MM.1S (cell line): Measurements from ENCODE around the gene LITAFD.

Experiments used
- DNase-seq: peaks from one replicate; pipeline ENCODE4 v3.0.0-alpha.2; 2015
- H2AFZ ChIP-seq: fragments of 300-600 bp; sonication (generic); 2 replicates; pipeline ENCODE4 v1.6.0; 2016; ENCODE audit warnings: antibody characterized with exemption, low read length
- H3F3A ChIP-seq: fragments of 300-600 bp; sonication (generic); 2 replicates; pipeline ENCODE4 v1.6.1; 2016; ENCODE audit warnings: mild to moderate bottlenecking, antibody characterized with exemption, low read length, moderate library complexity, mixed read lengths; ENCODE audit not compliant: insufficient read depth
- H3K27ac ChIP-seq: fragments of 300-600 bp; sonication (generic); 2 replicates; pipeline ENCODE4 v1.5.1; 2016; ENCODE audit warnings: mild to moderate bottlenecking, low read length
- H3K27me3 ChIP-seq: fragments of 300-600 bp; sonication (generic); replicated peaks from 2 replicates; pipeline ENCODE4 v1.6.0; 2016; ENCODE audit warnings: low read length; ENCODE audit not compliant: insufficient read depth
- H3K36me3 ChIP-seq: fragments of 300-600 bp; sonication (generic); replicated peaks from 2 replicates; pipeline ENCODE4 v1.6.1; 2016; ENCODE audit warnings: mild to moderate bottlenecking, low read length, mixed read lengths; ENCODE audit not compliant: insufficient read depth
- H3K4me1 ChIP-seq: fragments of 300-600 bp; sonication (generic); 2 replicates; pipeline ENCODE4 v1.6.1; 2016; ENCODE audit warnings: low read length, mixed read lengths
- H3K4me2 ChIP-seq: fragments of 300-600 bp; sonication (generic); 2 replicates; pipeline ENCODE4 v1.6.0; 2016; ENCODE audit warnings: low read depth, low read length
- H3K4me3 ChIP-seq: fragments of 300-600 bp; sonication (generic); 2 replicates; pipeline ENCODE4 v1.5.1; 2016; ENCODE audit warnings: low read length, mixed read lengths
- H3K79me2 ChIP-seq: fragments of 300-600 bp; sonication (generic); 2 replicates; pipeline ENCODE4 v1.6.1; 2016; ENCODE audit warnings: mixed run types, low read length, mixed read lengths
- H3K9ac ChIP-seq: fragments of 300-600 bp; sonication (generic); 2 replicates; pipeline ENCODE4 v1.6.1; 2016; ENCODE audit warnings: low read length, mixed read lengths
- H3K9me2 ChIP-seq: fragments of 300-600 bp; sonication (generic); replicated peaks from 2 replicates; pipeline ENCODE4 v1.6.1; 2016; ENCODE audit warnings: mild to moderate bottlenecking, low read length, mixed read lengths; ENCODE audit not compliant: insufficient read depth
- H3K9me3 ChIP-seq: fragments of 300-600 bp; sonication (generic); replicated peaks from 2 replicates; pipeline ENCODE4 v1.6.1; 2016; ENCODE audit warnings: mild to moderate bottlenecking, low read length, mixed read lengths; ENCODE audit not compliant: insufficient read depth
- H4K20me1 ChIP-seq: fragments of 300-600 bp; sonication (generic); 2 replicates; pipeline ENCODE4 v1.6.1; 2016; ENCODE audit warnings: mild to moderate bottlenecking, low read length, moderate library complexity, mixed read lengths; ENCODE audit not compliant: insufficient read depth
- EZH2 ChIP-seq: fragments of 300-600 bp; sonication (generic); optimal IDR thresholded peaks from 2 replicates; pipeline ENCODE3; 2017; ENCODE audit warnings: low read depth, mild to moderate bottlenecking, antibody characterized with exemption, low read length, mixed read lengths
- EZH2phosphoT487 ChIP-seq: fragments of 300-600 bp; sonication (generic); IDR thresholded peaks from 2 replicates; pipeline ENCODE4 v1.6.1; 2018; ENCODE audit warnings: antibody characterized with exemption, low read length
- TF ChIP-seq, protein P1 (sequence below): fragments of 300-600 bp; sonication (generic); IDR thresholded peaks from 2 replicates; pipeline ENCODE4 v1.5.1; 2016; ENCODE audit warnings: antibody characterized with exemption, low read length, mixed read lengths

The LITAFD gene

DNA sequence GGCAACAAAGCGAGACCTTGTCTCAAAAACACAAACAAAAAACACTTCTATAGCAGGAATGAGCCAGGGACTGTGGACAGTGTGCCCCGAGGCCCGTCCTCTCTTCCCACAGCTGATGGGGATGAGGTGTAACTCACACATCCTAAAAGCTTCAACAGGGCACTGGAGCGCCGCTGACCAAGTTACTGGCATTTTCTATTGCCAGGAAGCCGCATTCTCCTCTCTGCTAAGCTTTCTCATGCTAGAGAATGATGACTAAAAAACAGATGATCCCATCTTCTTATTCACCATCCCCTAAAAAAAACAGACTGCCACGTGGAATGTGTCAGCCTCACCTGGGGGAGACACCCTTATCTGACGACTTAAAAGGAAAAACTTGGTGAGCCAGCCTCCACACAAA is 29.6 kb upstream of the LITAFD start:
- no peak overlapping the region for H3K4me2 ChIP-seq

DNA sequence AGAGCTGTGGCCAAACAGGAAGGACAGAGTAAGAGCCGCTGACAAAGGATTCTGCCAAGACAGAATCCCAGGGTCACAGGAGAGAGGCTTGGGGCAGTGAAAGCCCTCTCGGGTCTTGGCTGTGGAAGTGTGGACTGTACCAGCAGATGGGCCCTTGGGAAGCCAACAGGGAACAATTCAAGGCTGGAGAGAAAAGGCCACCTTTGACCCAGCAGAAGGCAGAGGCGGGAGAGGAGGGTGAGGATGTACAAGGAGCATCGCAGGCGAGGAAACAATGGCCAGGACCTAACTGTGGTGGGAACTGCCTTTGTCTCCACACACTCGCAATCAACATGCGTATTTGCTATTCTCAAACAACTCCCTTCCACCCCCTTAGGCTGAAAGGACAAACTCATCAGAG is 29.0 kb upstream of the LITAFD start:
- Histone ChIP-seq H4K20me1 (no peaks in the 10 kb centered on the region), H2AFZ (no peak overlapping the region), H3K4me2 (no peak overlapping the region), H3K79me2 (peaks cover 17% of the 10 kb centered on the region), H3K9me2 (no peaks in the 10 kb centered on the region), H3K9me3 (no peaks in the 10 kb centered on the region), H3K4me1 (no peaks in the 10 kb centered on the region), H3F3A (peaks cover 9% of the 10 kb centered on the region), H3K27me3 (no peaks in the 10 kb centered on the region), H3K4me3 (no peak overlapping the region), H3K36me3 (no peaks in the 10 kb centered on the region; the same call in 1 of the 2 replicates), H3K9ac (no peak overlapping the region), H3K27ac (no peak overlapping the region)
- DNase-seq: no peak
- TF ChIP-seq EZH2 (no peak), EZH2phosphoT487 (no peak)
- TF ChIP-seq, protein P1, sequence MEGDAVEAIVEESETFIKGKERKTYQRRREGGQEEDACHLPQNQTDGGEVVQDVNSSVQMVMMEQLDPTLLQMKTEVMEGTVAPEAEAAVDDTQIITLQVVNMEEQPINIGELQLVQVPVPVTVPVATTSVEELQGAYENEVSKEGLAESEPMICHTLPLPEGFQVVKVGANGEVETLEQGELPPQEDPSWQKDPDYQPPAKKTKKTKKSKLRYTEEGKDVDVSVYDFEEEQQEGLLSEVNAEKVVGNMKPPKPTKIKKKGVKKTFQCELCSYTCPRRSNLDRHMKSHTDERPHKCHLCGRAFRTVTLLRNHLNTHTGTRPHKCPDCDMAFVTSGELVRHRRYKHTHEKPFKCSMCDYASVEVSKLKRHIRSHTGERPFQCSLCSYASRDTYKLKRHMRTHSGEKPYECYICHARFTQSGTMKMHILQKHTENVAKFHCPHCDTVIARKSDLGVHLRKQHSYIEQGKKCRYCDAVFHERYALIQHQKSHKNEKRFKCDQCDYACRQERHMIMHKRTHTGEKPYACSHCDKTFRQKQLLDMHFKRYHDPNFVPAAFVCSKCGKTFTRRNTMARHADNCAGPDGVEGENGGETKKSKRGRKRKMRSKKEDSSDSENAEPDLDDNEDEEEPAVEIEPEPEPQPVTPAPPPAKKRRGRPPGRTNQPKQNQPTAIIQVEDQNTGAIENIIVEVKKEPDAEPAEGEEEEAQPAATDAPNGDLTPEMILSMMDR: no peak

More for the DNA sequence above, 29.6 kb upstream of the LITAFD start:
- H3K36me3 ChIP-seq: no peaks in the 10 kb centered on the region; the same call in 1 of the 2 replicates
- H3K4me3 ChIP-seq: no peak overlapping the region
- no peak for DNase-seq
- H3K9ac ChIP-seq: no peak overlapping the region
- no peaks in the 10 kb centered on the region for H3K4me1 ChIP-seq
- no peaks in the 10 kb centered on the region for H3K9me3 ChIP-seq
- no peak overlapping the region for H3K27ac ChIP-seq
- no peaks in the 10 kb centered on the region for H4K20me1 ChIP-seq
- H3F3A ChIP-seq: peaks cover 9% of the 10 kb centered on the region
- no peaks in the 10 kb centered on the region for H3K27me3 ChIP-seq
- no peak overlapping the region for H2AFZ ChIP-seq
- H3K79me2 ChIP-seq: peaks cover 18% of the 10 kb centered on the region
- H3K9me2 ChIP-seq: no peaks in the 10 kb centered on the region
- TF ChIP-seq, protein P1: no peak
- TF ChIP-seq EZH2 (no peak), EZH2phosphoT487 (no peak)

DNA sequence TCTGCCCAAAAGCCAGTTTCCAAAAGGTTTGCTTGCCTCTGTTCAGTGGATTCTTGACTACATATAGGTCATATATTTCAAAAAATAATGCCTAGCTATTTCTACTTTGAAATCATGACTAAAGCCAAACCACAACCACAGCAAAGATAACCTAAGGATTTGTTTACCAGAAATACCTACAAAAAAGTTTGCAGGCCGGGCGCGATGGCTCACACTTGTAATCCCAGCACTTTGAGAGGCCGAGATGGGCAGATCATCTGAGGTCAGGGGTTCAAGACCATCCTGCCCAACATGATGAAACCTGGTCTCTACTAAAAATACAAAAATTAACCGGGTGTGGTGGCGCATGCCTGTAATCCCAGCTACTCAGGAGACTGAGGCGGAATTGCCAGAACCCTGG is 28.5 kb upstream of the LITAFD start:
- TF ChIP-seq, protein P1: no peak
- TF ChIP-seq EZH2 (no peak), EZH2phosphoT487 (no peak)
- H3K4me3 ChIP-seq: no peak overlapping the region
- H3K4me2 ChIP-seq: no peak overlapping the region
- H3K36me3 ChIP-seq: peaks cover 2% of the 10 kb centered on the region; the same call in 1 of the 2 replicates
- H3K9ac ChIP-seq: no peak overlapping the region
- H4K20me1 ChIP-seq: no peaks in the 10 kb centered on the region
- no peak overlapping the region for H2AFZ ChIP-seq
- H3K79me2 ChIP-seq: peaks cover 17% of the 10 kb centered on the region
- H3K9me2 ChIP-seq: no peaks in the 10 kb centered on the region
- no peaks in the 10 kb centered on the region for H3K4me1 ChIP-seq
- H3K27ac ChIP-seq: no peak overlapping the region
- no peaks in the 10 kb centered on the region for H3K27me3 ChIP-seq
- H3K9me3 ChIP-seq: no peaks in the 10 kb centered on the region
- DNase-seq: no peak
- H3F3A ChIP-seq: peaks cover 9% of the 10 kb centered on the region
